ENCODE results near the gene SPECC1L. TPM values are rescaled to one million over a fixed set of nuclear protein-coding genes. Genes with fewer than 3 reads are reported as not detected.
A peak's percentile ranks its signal among the peaks of the same experiment; 100 is the strongest.
"Not testable (repeated sequence)": the region's sequence is repeated elsewhere in the genome, so short reads cannot be mapped to it uniquely, and the experiment has no call there.

The SPECC1L gene
- total and polyA plus RNA-seq, 4 experiments from 2014 or later: 4.3 to 62.1 (median 32.0) TPM

DNA sequence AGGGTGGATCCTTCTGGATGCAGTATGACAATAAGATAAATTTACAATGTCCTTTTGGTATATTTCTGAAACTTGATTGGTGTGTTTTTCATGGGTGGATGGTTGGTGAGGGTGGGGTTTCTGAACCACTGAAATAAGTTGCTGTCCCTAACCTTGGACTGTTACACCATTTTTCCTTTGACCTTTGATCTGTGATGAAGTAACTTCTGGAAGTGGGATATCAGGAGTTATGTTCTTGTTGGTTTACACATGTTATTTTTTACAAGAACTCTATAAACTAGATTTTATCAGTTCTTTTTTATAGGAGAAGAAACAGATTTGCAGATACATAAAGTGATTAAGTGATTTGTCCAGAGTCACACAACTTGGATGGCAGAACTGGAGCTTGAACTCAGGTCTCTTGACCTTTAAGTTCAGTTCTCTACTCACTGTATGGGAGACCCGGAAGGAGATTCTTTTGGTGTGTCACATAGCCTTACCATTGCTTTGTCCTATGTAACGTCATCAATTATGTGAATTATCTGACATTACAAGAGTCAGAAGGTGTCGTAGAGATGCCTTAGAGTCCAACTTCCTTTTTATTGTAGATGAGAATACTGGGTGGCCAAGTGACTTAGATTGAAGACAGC is 21.7 kb downstream of the SPECC1L start:
- H3K36me3 ChIP-seq (ENCODE audit: insufficient read depth, low read length); H3K27me3 Mint-ChIP-seq; H3K27me3 ChIP-seq (ENCODE audit: insufficient read depth, low read length); H3K9me3 Mint-ChIP-seq; H3K4me1 ChIP-seq (ENCODE audit: insufficient read depth, low read length); DNase-seq; POLR2A ChIA-PET (ENCODE audit: partially characterized antibody); intact Hi-C loops (cut with micrococcal nuclease); H3K9me3 ChIP-seq (ENCODE audit: control insufficient read depth in 1 of 2, low read length in 2 of 2); H3K27ac ChIP-seq (ENCODE audit: low read depth, low read length); H3K27ac Mint-ChIP-seq; H3K4me3 ChIP-seq (ENCODE audit: low read length in 2 of 2); H3K4me3 Mint-ChIP-seq; H3K36me3 Mint-ChIP-seq; CTCF ChIA-PET (ENCODE audit: partially characterized antibody): not testable (repeated sequence)
- H3K4me1 Mint-ChIP-seq: peaks cover 7 to 21% (median 16%) of the 10 kb centered on the region in 4 donors

DNA sequence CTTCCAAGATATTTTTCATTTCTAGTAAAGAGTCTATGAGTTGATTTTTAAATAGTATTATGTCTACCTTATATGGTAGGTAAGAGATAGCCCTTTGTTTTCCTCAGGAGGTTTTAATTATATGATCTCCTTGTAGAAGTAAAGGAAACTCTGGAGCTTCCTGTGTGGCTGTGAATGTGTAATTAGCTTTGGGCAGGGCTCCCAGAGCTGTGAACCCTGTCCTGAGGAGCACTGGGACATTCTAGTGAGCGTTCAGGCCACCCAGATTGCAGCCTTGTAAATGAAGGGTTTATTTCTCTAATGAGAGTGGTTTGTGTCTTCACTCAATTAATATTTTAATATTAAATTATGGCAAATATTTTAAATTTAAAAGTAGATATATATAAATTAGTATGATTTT is 24.3 kb downstream of the SPECC1L start:
- H3K9me3 Mint-ChIP-seq; H3K36me3 Mint-ChIP-seq; intact Hi-C loops (cut with micrococcal nuclease); DNase-seq; H3K4me3 Mint-ChIP-seq; CTCF ChIA-PET (ENCODE audit: partially characterized antibody); H3K27ac ChIP-seq (ENCODE audit: low read depth, low read length); H3K9me3 ChIP-seq (ENCODE audit: control insufficient read depth in 1 of 2, low read length in 2 of 2); H3K27ac Mint-ChIP-seq; H3K36me3 ChIP-seq (ENCODE audit: insufficient read depth, low read length); H3K4me3 ChIP-seq (ENCODE audit: low read length in 2 of 2); H3K27me3 Mint-ChIP-seq; POLR2A ChIA-PET (ENCODE audit: partially characterized antibody); H3K27me3 ChIP-seq (ENCODE audit: insufficient read depth, low read length): not testable (repeated sequence)
- H3K4me1 ChIP-seq (ENCODE audit: insufficient read depth, low read length): peaks cover 12% of the 10 kb centered on the region
- H3K4me1 Mint-ChIP-seq: peaks cover 5 to 33% (median 25%) of the 10 kb centered on the region in 4 donors

DNA sequence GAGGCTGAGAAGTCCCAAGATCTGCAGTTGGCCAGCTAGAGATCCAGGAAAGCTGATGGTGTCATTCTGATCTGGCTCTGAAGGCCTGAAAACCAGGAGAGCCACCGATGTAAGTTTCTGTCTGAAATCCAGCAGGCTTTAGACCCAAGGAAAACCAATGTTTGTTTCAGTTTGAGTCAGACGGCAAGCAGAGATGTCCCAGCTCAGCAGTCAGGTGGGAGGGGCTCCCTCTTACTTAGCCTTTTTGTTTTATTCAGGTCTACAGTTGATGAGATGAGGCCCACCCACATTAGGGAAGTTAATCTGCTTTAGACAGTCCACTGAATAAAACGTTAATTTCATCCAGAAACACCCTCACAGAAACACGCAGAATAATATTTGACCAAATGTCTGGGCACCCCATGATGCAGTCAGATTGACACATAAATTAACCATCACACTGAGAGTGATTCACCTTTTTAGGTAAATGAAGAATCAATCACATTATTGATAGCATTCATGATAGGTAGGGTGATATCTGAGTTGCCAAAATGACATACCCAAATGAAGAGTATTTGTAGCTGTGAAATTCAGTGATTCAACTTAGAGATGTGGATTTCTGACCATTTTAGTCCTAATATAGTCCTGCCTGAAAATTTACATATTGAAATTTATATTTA is 28.0 kb downstream of the SPECC1L start:
- H3K4me3 Mint-ChIP-seq; H3K9me3 ChIP-seq (ENCODE audit: control insufficient read depth in 1 of 2, low read length in 2 of 2); H3K27me3 ChIP-seq (ENCODE audit: insufficient read depth, low read length); POLR2A ChIA-PET (ENCODE audit: partially characterized antibody); H3K27ac ChIP-seq (ENCODE audit: low read depth, low read length); H3K27me3 Mint-ChIP-seq; H3K36me3 ChIP-seq (ENCODE audit: insufficient read depth, low read length); H3K4me3 ChIP-seq (ENCODE audit: low read length in 2 of 2); H3K9me3 Mint-ChIP-seq; DNase-seq; intact Hi-C loops (cut with micrococcal nuclease): not testable (repeated sequence)
- CTCF ChIA-PET (ENCODE audit: partially characterized antibody): interaction anchor here (0.9 kb wide), 1 partner anchor 13 kb away, joined by 3 read pairs; no protein-coding TSS in a partner anchor
- peaks cover 4 to 14% of the 10 kb centered on the region in 2 donors for H3K36me3 Mint-ChIP-seq
- H3K4me1 Mint-ChIP-seq: peaks cover 24 to 56% (median 43%) of the 10 kb centered on the region in 4 donors
- peaks cover 27% of the 10 kb centered on the region for H3K4me1 ChIP-seq (ENCODE audit: insufficient read depth, low read length)
- peak overlapping the region in 1 of 7 donors; percentile 68 for H3K27ac Mint-ChIP-seq

DNA sequence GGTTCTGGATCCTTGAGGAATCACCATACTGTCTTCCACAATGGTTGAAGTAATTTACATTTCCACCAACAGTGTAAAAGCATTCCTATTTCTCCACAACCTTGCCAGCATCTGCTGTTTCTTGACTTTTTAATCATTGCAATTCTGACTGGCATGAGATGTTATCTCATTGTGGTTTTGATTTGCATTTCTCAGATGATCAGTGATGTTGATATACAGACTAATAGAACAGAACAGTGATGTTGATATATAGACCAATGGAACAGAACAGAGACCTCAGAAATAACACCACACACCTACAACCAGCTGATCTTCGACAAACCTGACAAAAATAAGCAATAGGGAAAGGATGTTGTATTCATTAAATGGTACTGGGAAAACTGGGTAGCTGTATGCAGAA is 29.9 kb downstream of the SPECC1L start:
- H3K4me3 ChIP-seq (ENCODE audit: low read length in 2 of 2); H3K27me3 Mint-ChIP-seq; intact Hi-C loops (cut with micrococcal nuclease); H3K9me3 Mint-ChIP-seq; POLR2A ChIA-PET (ENCODE audit: partially characterized antibody); H3K27me3 ChIP-seq (ENCODE audit: insufficient read depth, low read length); CTCF ChIA-PET (ENCODE audit: partially characterized antibody); H3K36me3 ChIP-seq (ENCODE audit: insufficient read depth, low read length); H3K27ac ChIP-seq (ENCODE audit: low read depth, low read length); H3K9me3 ChIP-seq (ENCODE audit: control insufficient read depth in 1 of 2, low read length in 2 of 2): not testable (repeated sequence)
- peaks cover 46% of the 10 kb centered on the region for H3K4me1 ChIP-seq (ENCODE audit: insufficient read depth, low read length)
- DNase-seq: peak in 3 of 5 donors; percentile 23 to 33 (median 29)
- peaks cover 40 to 75% (median 59%) of the 10 kb centered on the region in 4 donors for H3K4me1 Mint-ChIP-seq
- peak overlapping the region in 7 of 8 donors; percentile 4 to 72 (median 38) for H3K4me3 Mint-ChIP-seq
- H3K36me3 Mint-ChIP-seq: peaks cover 7 to 25% of the 10 kb centered on the region in 2 donors
- H3K27ac Mint-ChIP-seq: peak overlapping the region in 5 of 7 donors; percentile 4 to 88 (median 13)

DNA sequence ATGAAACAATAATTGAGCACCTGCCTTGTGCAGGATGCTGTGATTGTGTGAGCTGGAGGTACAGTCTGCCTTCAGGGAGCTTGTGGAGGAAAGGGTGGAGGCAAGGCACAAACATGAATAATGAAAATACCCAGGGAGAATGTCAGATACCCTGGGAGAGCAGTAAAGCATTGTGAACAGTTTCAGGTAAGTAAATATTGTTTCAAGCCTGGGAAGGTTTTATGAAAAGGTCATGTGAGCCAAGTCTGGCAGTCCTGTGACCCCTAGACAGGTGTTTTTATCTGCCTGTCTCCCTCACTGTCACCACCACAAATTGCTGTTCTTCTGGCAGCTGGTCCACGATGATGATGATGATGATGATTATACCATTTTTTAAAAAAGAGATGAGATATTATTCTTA is 32.0 kb downstream of the SPECC1L start:
- peaks cover 47 to 79% (median 67%) of the 10 kb centered on the region in 4 donors for H3K4me1 Mint-ChIP-seq
- no peak overlapping the region for H3K4me3 ChIP-seq (ENCODE audit: low read length in 2 of 2)
- POLR2A ChIA-PET (ENCODE audit: partially characterized antibody): no interaction called here
- peak overlapping the region in 1 of 8 donors; percentile 13 for H3K4me3 Mint-ChIP-seq
- H3K36me3 ChIP-seq (ENCODE audit: insufficient read depth, low read length): no peaks in the 10 kb centered on the region
- CTCF ChIA-PET (ENCODE audit: partially characterized antibody): no interaction called here
- H3K27me3 Mint-ChIP-seq: no peaks in the 10 kb centered on the region
- H3K9me3 ChIP-seq (ENCODE audit: control insufficient read depth in 1 of 2, low read length in 2 of 2): no peaks in the 10 kb centered on the region
- H3K27ac ChIP-seq (ENCODE audit: low read depth, low read length): no peak overlapping the region
- peaks cover 15 to 34% of the 10 kb centered on the region in 2 donors for H3K36me3 Mint-ChIP-seq
- H3K9me3 Mint-ChIP-seq: peaks cover 0 to 2% (median 0%) of the 10 kb centered on the region in 8 donors
- H3K4me1 ChIP-seq (ENCODE audit: insufficient read depth, low read length): peaks cover 51% of the 10 kb centered on the region
- intact Hi-C loops (cut with micrococcal nuclease): no loop called here
- no peak for DNase-seq
- peak overlapping the region in 4 of 7 donors; percentile 31 to 77 (median 69) for H3K27ac Mint-ChIP-seq
- no peaks in the 10 kb centered on the region for H3K27me3 ChIP-seq (ENCODE audit: insufficient read depth, low read length)

DNA sequence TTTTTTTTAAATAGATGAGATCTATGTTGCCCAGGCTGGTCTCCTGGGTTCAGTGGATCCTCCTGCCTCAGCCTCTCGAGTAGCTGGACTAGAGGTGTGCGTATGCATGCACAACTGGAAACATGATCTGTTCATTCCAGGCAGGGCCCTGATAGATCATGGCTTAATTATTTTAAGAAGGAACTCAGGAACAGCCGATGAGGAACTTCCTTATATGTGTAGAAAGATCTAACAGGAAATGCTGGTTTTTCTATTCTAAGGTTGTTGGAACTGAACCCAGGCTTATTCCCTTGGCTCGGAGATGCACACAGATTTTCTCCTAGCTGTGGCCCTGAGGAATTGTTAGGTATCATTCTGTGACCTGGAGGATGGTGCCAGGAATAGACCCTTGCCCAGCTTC is 32.4 kb downstream of the SPECC1L start:
- Histone ChIP-seq H3K9me3 (ENCODE audit: control insufficient read depth in 1 of 2, low read length in 2 of 2) (no peaks in the 10 kb centered on the region), H3K36me3 (ENCODE audit: insufficient read depth, low read length) (no peaks in the 10 kb centered on the region), H3K4me3 (ENCODE audit: low read length in 2 of 2) (no peak overlapping the region), H3K4me1 (ENCODE audit: insufficient read depth, low read length) (peaks cover 51% of the 10 kb centered on the region), H3K27ac (ENCODE audit: low read depth, low read length) (no peak overlapping the region), H3K27me3 (ENCODE audit: insufficient read depth, low read length) (no peaks in the 10 kb centered on the region)
- H3K4me3 Mint-ChIP-seq: peak overlapping the region in 2 of 8 donors; percentile 41 to 50
- intact Hi-C loops (cut with micrococcal nuclease): no loop called here
- ChIA-PET CTCF (ENCODE audit: partially characterized antibody) (no interaction called here), POLR2A (ENCODE audit: partially characterized antibody) (no interaction called here)
- DNase-seq: no peak
- H3K4me1 Mint-ChIP-seq: peaks cover 47 to 79% (median 67%) of the 10 kb centered on the region in 4 donors
- H3K27me3 Mint-ChIP-seq: no peaks in the 10 kb centered on the region
- peaks cover 0 to 2% (median 0%) of the 10 kb centered on the region in 8 donors for H3K9me3 Mint-ChIP-seq
- H3K27ac Mint-ChIP-seq: peak overlapping the region in 4 of 7 donors; percentile 29 to 67 (median 56)
- peaks cover 15 to 34% of the 10 kb centered on the region in 2 donors for H3K36me3 Mint-ChIP-seq

DNA sequence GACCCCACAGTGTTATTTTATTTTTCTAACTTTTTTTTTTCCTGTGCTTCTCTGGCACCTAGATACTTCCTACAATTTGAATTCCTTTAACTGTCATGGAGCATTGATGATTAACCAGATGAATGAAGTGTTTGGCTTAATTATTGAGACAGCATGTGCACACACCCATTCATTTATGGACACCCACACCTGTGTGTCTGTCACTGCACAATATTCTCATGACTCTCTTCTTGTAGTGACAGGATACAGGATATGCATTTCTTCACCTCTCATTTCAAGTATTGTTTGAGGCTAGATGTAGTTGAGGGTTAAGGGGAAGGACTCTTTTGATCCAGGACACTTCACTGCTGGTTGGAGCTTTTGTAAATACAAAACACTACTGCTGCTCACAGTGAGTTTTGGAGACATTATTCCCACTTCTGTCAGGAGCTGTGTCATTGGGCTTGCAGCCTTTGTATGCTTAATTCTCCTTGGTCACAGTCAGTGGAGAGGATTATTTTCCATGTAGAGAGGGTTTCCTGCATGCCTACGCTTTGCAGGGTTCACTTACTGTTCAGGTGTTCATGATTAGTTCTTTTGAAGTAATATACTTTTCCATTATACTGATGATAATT is 33.5 kb downstream of the SPECC1L start:
- peaks cover 15 to 42% of the 10 kb centered on the region in 2 donors for H3K36me3 Mint-ChIP-seq
- intact Hi-C loops (cut with micrococcal nuclease): no loop called here

More for the DNA sequence above, 33.5 kb downstream of the SPECC1L start:
- no peak overlapping the region for H3K27ac ChIP-seq (ENCODE audit: low read depth, low read length)
- ChIA-PET POLR2A (ENCODE audit: partially characterized antibody) (no interaction called here), CTCF (ENCODE audit: partially characterized antibody) (no interaction called here)
- peaks cover 50% of the 10 kb centered on the region for H3K4me1 ChIP-seq (ENCODE audit: insufficient read depth, low read length)
- H3K9me3 Mint-ChIP-seq: peaks cover 0 to 2% (median 0%) of the 10 kb centered on the region in 8 donors
- H3K27me3 Mint-ChIP-seq: no peaks in the 10 kb centered on the region
- no peaks in the 10 kb centered on the region for H3K27me3 ChIP-seq (ENCODE audit: insufficient read depth, low read length)
- H3K4me3 Mint-ChIP-seq: peak overlapping the region in 1 of 8 donors; percentile 50
- peak overlapping the region in 3 of 7 donors; percentile 14 to 43 (median 19) for H3K27ac Mint-ChIP-seq
- DNase-seq: no peak
- H3K4me3 ChIP-seq (ENCODE audit: low read length in 2 of 2): no peak overlapping the region
- H3K9me3 ChIP-seq (ENCODE audit: control insufficient read depth in 1 of 2, low read length in 2 of 2): no peaks in the 10 kb centered on the region
- peaks cover 47 to 68% (median 60%) of the 10 kb centered on the region in 4 donors for H3K4me1 Mint-ChIP-seq
- no peaks in the 10 kb centered on the region for H3K36me3 ChIP-seq (ENCODE audit: insufficient read depth, low read length)
